NT2/D1 (cell line): ENCODE measurements around the gene SMIM26.

Experiments
- SUZ12 ChIP-seq: IDR thresholded peaks from 2 replicates; pipeline ENCODE4 v1.6.1; 2011; ENCODE audit not compliant: insufficient read length, insufficient read depth; ENCODE audit errors: extremely low read depth
- YY1 ChIP-seq: IDR thresholded peaks from 2 replicates; pipeline ENCODE4 v1.6.1; 2011; ENCODE audit not compliant: insufficient read length, insufficient read depth

GRCh38 chr20:18548465-18548864 is 18.8 kb upstream of the SMIM26 start:
- no peak for TF ChIP-seq SUZ12
- no peak for TF ChIP-seq YY1
